ENCODE measurements around the gene KLF6.

DNA sequence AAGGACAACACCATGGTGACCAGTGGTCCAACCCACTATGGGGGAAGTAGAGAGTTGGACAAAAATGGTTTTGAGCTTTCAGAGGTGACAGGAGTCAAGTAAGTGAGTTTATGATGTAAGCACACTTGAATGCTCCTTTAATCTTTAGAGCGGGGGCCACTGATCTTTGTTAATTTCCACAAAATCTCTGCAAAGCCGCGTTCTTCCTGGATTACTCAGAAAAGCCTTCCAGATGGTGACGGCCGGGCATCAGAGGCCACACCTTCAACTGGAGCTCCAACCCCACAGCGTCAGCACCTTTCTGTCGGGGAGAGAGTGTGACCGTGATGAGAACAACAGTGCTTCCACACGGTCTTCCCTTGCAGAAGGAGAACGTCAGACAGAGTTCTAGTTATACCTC lies 35.2 kb upstream of the KLF6 start:
- no peak for TF ChIP-seq CTCF (IDR thresholded peaks at IDR 0.05)
- no peak for TF ChIP-seq POLR2A (IDR thresholded peaks at IDR 0.05)

Data from heart left ventricle (tissue), 13 donors.